Smooth muscle cell (in vitro differentiated cells): ENCODE measurements around the gene PPP1R7. TPM values are rescaled to one million over a fixed set of nuclear protein-coding genes. Genes with fewer than 3 reads are reported as not detected.

ENCODE experiments used
- DNase-seq: peaks from one replicate; lab custom pipeline; 2025; ENCODE audit not compliant: unreplicated experiment; lab: John Stamatoyannopoulos, UW
- H2AFZ ChIP-seq: fragments of 200-600 bp; sonication (generic); 2 replicates; pipeline ENCODE4 v1.6.0; 2016; ENCODE audit warnings: antibody characterized with exemption, low read depth, mild to moderate bottlenecking
- H3F3A ChIP-seq: fragments of 200-600 bp; sonication (generic); 2 replicates; pipeline ENCODE4 v1.6.0; 2017; ENCODE audit warnings: antibody characterized with exemption, low read depth
- H3K27ac ChIP-seq: fragments of 200-600 bp; sonication (generic); 2 replicates; pipeline ENCODE4 v1.5.1; 2016; ENCODE audit warnings: low read depth, mild to moderate bottlenecking
- H3K27me3 ChIP-seq: fragments of 200-600 bp; sonication (generic); 2 replicates; pipeline ENCODE4 v1.6.1; 2016; ENCODE audit warnings: low read depth, mild to moderate bottlenecking
- H3K36me3 ChIP-seq: fragments of 200-600 bp; sonication (generic); 2 replicates; pipeline ENCODE4 v1.5.1; 2016; ENCODE audit warnings: low read depth
- H3K4me1 ChIP-seq: fragments of 200-600 bp; sonication (generic); 2 replicates; pipeline ENCODE4 v1.5.1; 2016; ENCODE audit warnings: low read depth
- H3K4me2 ChIP-seq: fragments of 200-600 bp; sonication (generic); 2 replicates; pipeline ENCODE4 v1.6.0; 2016; ENCODE audit warnings: mild to moderate bottlenecking
- H3K4me3 ChIP-seq: fragments of 200-600 bp; sonication (generic); 2 replicates; pipeline ENCODE4 v1.5.1; 2016; ENCODE audit warnings: mild to moderate bottlenecking
- H3K79me2 ChIP-seq: fragments of 200-600 bp; sonication (generic); 2 replicates; pipeline ENCODE4 v1.6.0; 2016; ENCODE audit warnings: low read depth, mild to moderate bottlenecking
- H3K9ac ChIP-seq: fragments of 200-600 bp; sonication (generic); 2 replicates; pipeline ENCODE4 v1.6.0; 2016; ENCODE audit warnings: low read depth
- H3K9me3 ChIP-seq: fragments of 200-600 bp; sonication (generic); replicated peaks from 2 replicates; pipeline ENCODE4 v1.5.1; 2016; ENCODE audit warnings: low read depth
- H4K20me1 ChIP-seq: fragments of 200-600 bp; sonication (generic); 2 replicates; pipeline ENCODE4 v1.6.0; 2016; ENCODE audit warnings: low read depth
- WGBS: methylation state at CpG from one replicate; pipeline ENCODE4 v1.1.7; 2016; ENCODE audit warnings: low lambda C conversion rate; 5-methylcytosine and 5-hydroxymethylcytosine counted together
- polyA plus RNA-seq: library from polyadenylated mRNA; unstranded; fragments of >200 nt; fragmentation: Nextera tagmentation; extraction: Ambion mirVana; gene quantifications from 2 replicates; pipeline ENCODE4 v1.2.1, GENCODE V29; 2016
- total RNA-seq: library from RNA; depleted of rRNA; stranded (reverse); fragments of >200 nt; gene quantifications from 2 replicates; pipeline ENCODE4 v1.2.3, GENCODE V29; 2014
- TF ChIP-seq, protein P1 (sequence below): fragments of 200-600 bp; sonication (generic); IDR thresholded peaks from 2 replicates; pipeline ENCODE4 v1.5.1; 2017; ENCODE audit warnings: borderline replicate concordance, mild to moderate bottlenecking, antibody characterized with exemption; ENCODE audit not compliant: insufficient read depth, poor library complexity, severe bottlenecking

Gene PPP1R7
- total and polyA plus RNA-seq, 2 experiments from 2014 or later = 54.3 to 74.9 TPM

DNA sequence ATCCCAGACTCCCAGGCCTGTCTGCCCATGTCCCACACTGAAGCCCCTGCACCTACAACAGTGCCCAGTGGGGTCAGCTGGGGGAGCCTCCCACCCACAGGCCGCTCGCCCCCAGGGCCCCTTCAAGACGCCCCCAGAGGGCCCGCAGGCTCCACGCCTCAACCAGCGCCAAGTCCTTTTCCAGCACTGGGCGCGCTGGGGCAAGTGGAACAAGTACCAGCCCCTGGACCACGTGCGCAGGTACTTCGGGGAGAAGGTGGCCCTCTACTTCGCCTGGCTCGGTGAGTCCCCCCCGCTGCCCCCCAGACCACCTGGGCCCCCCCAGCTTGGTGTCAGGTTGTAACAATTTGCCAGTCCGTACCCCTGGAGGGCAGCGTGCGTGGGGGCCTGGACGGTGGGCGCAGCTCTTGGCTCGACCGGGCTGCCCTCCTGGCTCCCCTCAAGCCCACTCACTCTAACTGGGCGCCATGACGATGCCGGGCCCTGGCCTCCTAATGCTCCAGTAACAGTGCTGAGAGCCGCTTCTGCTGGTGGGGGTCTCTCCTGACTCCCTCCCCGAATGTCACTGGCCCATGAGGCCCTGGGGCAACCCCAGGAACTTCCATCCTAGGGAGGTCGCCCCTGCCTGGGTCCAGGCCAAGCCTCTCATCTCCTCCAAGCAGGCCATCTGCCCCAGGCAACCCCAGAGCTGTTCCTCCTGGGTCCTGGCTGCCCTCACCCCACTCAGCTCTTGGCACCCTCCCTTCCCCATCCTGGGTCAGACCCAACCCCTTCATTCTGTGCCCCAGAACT lies 53.1 kb downstream of the PPP1R7 start:
- Histone ChIP-seq H3K27ac (no peak overlapping the region), H3K36me3 (no peaks in the 10 kb centered on the region), H4K20me1 (no peaks in the 10 kb centered on the region), H2AFZ (no peak overlapping the region), H3K27me3 (no peaks in the 10 kb centered on the region), H3K4me3 (no peak overlapping the region), H3F3A (no peaks in the 10 kb centered on the region), H3K4me2 (no peak overlapping the region), H3K9ac (no peak overlapping the region), H3K9me3 (no peaks in the 10 kb centered on the region), H3K79me2 (no peaks in the 10 kb centered on the region), H3K4me1 (no peaks in the 10 kb centered on the region)
- DNase-seq = no peak
- TF ChIP-seq, protein P1, sequence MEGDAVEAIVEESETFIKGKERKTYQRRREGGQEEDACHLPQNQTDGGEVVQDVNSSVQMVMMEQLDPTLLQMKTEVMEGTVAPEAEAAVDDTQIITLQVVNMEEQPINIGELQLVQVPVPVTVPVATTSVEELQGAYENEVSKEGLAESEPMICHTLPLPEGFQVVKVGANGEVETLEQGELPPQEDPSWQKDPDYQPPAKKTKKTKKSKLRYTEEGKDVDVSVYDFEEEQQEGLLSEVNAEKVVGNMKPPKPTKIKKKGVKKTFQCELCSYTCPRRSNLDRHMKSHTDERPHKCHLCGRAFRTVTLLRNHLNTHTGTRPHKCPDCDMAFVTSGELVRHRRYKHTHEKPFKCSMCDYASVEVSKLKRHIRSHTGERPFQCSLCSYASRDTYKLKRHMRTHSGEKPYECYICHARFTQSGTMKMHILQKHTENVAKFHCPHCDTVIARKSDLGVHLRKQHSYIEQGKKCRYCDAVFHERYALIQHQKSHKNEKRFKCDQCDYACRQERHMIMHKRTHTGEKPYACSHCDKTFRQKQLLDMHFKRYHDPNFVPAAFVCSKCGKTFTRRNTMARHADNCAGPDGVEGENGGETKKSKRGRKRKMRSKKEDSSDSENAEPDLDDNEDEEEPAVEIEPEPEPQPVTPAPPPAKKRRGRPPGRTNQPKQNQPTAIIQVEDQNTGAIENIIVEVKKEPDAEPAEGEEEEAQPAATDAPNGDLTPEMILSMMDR = no peak
- 96% methylated on average over 23 of the region's 27 CpGs for WGBS

DNA sequence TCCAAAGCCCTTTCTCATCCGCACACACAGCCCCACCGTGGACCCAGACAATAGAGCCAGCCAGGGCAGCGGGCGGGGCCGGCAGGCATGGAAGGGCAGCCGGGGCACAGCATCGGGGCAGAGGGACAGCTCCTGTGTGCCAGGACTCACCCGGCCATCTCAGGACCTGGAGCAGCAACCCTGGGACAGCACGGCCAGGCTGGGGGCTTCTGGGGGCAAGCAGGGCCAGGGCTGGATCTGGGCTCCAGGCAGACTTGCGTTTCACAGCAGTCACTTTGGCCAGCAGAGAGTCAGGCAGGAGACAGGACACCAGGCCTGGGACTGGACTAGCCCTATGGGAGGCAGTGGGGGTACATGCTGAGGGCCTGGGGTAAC lies 53.7 kb downstream of the PPP1R7 start:
- Histone ChIP-seq H3F3A (no peaks in the 10 kb centered on the region), H3K4me2 (no peak overlapping the region), H3K27me3 (no peaks in the 10 kb centered on the region), H3K9me3 (no peaks in the 10 kb centered on the region), H4K20me1 (no peaks in the 10 kb centered on the region), H3K79me2 (no peaks in the 10 kb centered on the region), H3K9ac (no peak overlapping the region), H3K4me3 (no peak overlapping the region), H3K27ac (no peak overlapping the region), H3K4me1 (no peaks in the 10 kb centered on the region), H3K36me3 (no peaks in the 10 kb centered on the region), H2AFZ (no peak overlapping the region)
- TF ChIP-seq, protein P1 = no peak
- WGBS = 96% methylated on average over 10 of the region's 10 CpGs
- DNase-seq = no peak

DNA sequence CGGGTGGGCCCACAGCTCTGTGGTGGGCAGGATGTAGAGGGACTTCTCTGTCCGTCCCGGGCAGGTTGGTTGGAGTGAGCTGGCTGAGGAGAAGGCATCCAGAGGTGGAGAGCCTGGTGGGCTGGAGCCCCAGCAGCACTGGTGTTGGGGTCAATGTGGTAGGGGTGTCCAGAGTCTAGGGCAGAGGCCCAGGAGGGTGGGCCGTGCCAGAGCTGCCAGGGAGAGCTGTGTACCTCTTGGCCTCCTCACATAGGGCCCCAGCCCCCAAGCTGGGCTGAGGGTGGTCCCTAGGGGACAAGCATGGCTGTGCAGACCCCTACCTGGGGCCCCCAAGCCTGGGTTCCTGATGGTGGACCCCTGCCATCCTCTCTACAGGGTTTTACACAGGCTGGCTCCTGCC lies 54.2 kb downstream of the PPP1R7 start:
- Histone ChIP-seq H2AFZ (no peak overlapping the region), H3K27me3 (no peaks in the 10 kb centered on the region), H3K9me3 (no peaks in the 10 kb centered on the region), H4K20me1 (no peaks in the 10 kb centered on the region), H3K9ac (no peak overlapping the region), H3K36me3 (no peaks in the 10 kb centered on the region), H3K27ac (no peak overlapping the region), H3F3A (no peaks in the 10 kb centered on the region), H3K79me2 (no peaks in the 10 kb centered on the region), H3K4me1 (no peaks in the 10 kb centered on the region), H3K4me2 (no peak overlapping the region), H3K4me3 (no peak overlapping the region)
- DNase-seq = no peak
- WGBS = 83% methylated on average over 4 of the region's 4 CpGs
- TF ChIP-seq, protein P1 = no peak

DNA sequence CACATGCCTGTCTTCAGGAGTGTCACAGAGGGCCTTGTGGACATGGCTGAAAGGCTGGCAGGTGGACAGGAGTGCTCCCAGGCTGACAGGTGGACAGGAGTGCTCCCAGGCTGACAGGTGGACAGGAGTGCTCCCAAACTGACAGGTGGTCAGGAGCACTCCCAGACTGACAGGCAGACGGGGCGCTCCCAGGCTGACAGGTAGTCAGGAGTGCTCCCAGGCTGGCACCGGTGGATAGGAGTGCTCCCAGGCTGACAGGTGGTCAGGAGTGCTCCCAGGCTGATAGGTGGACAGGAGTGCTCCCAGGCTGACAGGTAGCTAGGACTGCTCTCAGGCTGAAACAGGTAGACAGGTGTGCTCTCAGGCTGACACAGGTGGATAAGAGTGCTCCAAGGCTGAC lies 54.8 kb downstream of the PPP1R7 start:
- 97% methylated on average over 3 of the region's 3 CpGs for WGBS
- TF ChIP-seq, protein P1 = no peak
- H3F3A ChIP-seq = no peaks in the 10 kb centered on the region
- H3K4me3 ChIP-seq = no peak overlapping the region
- no peaks in the 10 kb centered on the region for H3K9me3 ChIP-seq
- no peaks in the 10 kb centered on the region for H3K27me3 ChIP-seq
- DNase-seq = no peak
- no peak overlapping the region for H2AFZ ChIP-seq
- H3K9ac ChIP-seq = no peak overlapping the region
- no peaks in the 10 kb centered on the region for H4K20me1 ChIP-seq
- H3K4me2 ChIP-seq = no peak overlapping the region
- H3K4me1 ChIP-seq = no peaks in the 10 kb centered on the region
- H3K36me3 ChIP-seq = no peaks in the 10 kb centered on the region
- no peaks in the 10 kb centered on the region for H3K79me2 ChIP-seq
- no peak overlapping the region for H3K27ac ChIP-seq
